WERI-Rb-1 (cell line): Measurements from ENCODE around the gene ZP3.

Experiments used
- DNase-seq: peaks from one replicate; pipeline ENCODE4 v3.0.0-alpha.2; 2020
- H3K27ac ChIP-seq: fragments of 250-450 bp; sonication (Bioruptor Pico); 2 replicates; pipeline ENCODE4 v1.5.1; 2020; ENCODE audit warnings: mild to moderate bottlenecking, moderate library complexity
- H3K27me3 ChIP-seq: fragments of 250-450 bp; sonication (Bioruptor Pico); 2 replicates; pipeline ENCODE4 v1.5.1; 2021; ENCODE audit warnings: mild to moderate bottlenecking, low read depth, moderate library complexity; ENCODE audit not compliant: insufficient read depth, severe bottlenecking
- H3K36me3 ChIP-seq: fragments of 250-450 bp; sonication (Bioruptor Pico); 2 replicates; pipeline ENCODE4 v1.5.1; 2020; ENCODE audit warnings: mild to moderate bottlenecking, moderate library complexity
- H3K4me3 ChIP-seq: 2 replicates; pipeline ENCODE4 v1.5.1; 2011; ENCODE audit warnings: low read depth, mild to moderate bottlenecking, control low read depth, low read length
- H3K9me3 ChIP-seq: fragments of 250-450 bp; sonication (Bioruptor Pico); 2 replicates; pipeline ENCODE4 v1.5.1; 2021; ENCODE audit warnings: mild to moderate bottlenecking, moderate library complexity; ENCODE audit not compliant: severe bottlenecking
- TF ChIP-seq, protein P1 (sequence below): IDR thresholded peaks from 2 replicates; pipeline ENCODE4 v1.5.1; 2011; ENCODE audit warnings: low read depth, mild to moderate bottlenecking, control low read depth, inconsistent platforms, low read length

Gene ZP3

DNA sequence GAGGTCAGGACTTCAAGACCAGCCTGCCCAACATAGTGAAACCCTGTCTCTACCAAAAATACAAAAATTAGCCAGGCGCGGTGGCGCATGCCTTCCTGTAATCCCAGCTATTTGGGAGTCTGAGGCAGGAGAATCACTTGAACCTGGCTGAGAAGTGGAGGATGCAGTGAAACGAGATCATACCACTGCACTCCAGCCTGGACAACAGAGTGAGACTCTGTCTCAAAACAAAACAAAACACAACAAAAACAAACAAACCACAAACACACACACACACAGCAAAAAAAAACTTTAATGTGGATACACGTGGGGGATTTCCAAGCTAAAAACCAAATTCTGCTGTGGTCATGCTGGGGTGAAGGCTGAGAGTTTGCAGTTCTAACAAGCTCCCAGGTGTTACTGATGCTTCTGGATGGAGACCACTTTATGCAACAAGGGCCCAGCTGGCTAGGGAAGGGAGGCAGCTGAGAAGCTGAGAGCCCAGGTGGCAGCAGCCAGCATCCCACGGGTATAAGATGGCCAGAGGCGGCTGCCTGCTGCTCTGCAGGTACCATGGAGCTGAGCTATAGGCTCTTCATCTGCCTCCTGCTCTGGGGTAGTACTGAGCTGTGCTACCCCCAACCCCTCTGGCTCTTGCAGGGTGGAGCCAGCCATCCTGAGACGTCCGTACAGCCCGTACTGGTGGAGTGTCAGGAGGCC, at the start of gene ZP3:
TSS of gene ZP3 (plus strand) at position 538 of the 699 bp plus-strand sequence. CDS start at position 553, 15 bp downstream.
- TF ChIP-seq, protein P1, sequence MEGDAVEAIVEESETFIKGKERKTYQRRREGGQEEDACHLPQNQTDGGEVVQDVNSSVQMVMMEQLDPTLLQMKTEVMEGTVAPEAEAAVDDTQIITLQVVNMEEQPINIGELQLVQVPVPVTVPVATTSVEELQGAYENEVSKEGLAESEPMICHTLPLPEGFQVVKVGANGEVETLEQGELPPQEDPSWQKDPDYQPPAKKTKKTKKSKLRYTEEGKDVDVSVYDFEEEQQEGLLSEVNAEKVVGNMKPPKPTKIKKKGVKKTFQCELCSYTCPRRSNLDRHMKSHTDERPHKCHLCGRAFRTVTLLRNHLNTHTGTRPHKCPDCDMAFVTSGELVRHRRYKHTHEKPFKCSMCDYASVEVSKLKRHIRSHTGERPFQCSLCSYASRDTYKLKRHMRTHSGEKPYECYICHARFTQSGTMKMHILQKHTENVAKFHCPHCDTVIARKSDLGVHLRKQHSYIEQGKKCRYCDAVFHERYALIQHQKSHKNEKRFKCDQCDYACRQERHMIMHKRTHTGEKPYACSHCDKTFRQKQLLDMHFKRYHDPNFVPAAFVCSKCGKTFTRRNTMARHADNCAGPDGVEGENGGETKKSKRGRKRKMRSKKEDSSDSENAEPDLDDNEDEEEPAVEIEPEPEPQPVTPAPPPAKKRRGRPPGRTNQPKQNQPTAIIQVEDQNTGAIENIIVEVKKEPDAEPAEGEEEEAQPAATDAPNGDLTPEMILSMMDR = no peak
- no peak for DNase-seq

GRCh38 chr7:76375251-76375650, 49.5 kb upstream of the ZP3 start:
- Histone ChIP-seq H3K36me3 (no peaks in the 10 kb centered on the region), H3K4me3 (no peak overlapping the region), H3K9me3 (no peaks in the 10 kb centered on the region), H3K27me3 (no peaks in the 10 kb centered on the region), H3K27ac (no peak overlapping the region)
- DNase-seq = no peak
- TF ChIP-seq, protein P1 = no peak

More for the DNA sequence above, at the start of gene ZP3:
- H3K36me3 ChIP-seq = no peaks in the 10 kb centered on the region
- no peak within 1 kb of the TSS; the same call in 1 of the 2 replicates for H3K4me3 ChIP-seq
- no peaks in the 10 kb centered on the region for H3K27me3 ChIP-seq
- H3K27ac ChIP-seq = no peak within 1 kb of the TSS
- H3K9me3 ChIP-seq = peaks cover 3% of the 10 kb centered on the region

DNA sequence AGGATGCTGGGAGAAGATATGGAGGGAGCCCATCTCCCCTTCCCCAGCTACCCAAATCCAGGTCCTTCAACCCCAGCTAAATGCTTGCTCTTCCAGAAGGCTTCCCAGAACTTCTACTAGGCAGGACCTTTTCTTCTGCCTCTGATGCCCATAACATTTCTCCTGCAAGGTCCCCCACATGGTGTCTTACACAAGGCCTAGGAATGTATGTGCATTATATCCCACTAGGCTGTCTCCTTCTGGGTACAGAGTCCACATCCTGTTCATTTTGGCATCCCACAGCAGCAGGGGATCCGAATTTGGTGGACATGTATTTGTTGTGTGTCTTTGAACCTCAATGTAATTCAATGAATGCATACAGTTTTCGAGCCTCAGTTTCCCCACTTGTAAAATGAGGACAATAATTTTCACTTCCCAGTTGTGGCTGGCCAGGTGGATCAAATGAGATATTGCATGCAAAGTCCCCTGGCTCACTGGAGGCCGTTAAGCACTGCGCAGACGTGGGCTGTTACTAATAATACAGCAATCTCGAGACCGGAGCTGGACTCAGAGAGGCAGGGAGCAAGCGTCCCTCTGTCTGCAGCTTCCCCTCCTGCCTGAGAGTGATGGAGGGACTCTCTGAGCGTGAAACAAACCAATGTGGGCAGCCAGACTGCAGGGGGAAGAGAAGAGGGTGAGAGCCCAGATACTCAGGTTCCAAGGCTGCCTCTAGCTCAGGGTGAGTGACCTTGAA, 47.4 kb upstream of the ZP3 start:
- Histone ChIP-seq H3K4me3 (no peak overlapping the region), H3K36me3 (no peaks in the 10 kb centered on the region), H3K27ac (no peak overlapping the region), H3K27me3 (no peaks in the 10 kb centered on the region), H3K9me3 (no peaks in the 10 kb centered on the region)
- TF ChIP-seq, protein P1 = no peak
- DNase-seq = no peak

- H3K36me3 ChIP-seq = no peaks in the 10 kb centered on the region
- peak overlapping the region; percentile 70; the same call in 1 of the 2 replicates for H3K27ac ChIP-seq
- no peak for DNase-seq
- no peaks in the 10 kb centered on the region for H3K27me3 ChIP-seq
- H3K9me3 ChIP-seq = no peaks in the 10 kb centered on the region
- no peak overlapping the region for H3K4me3 ChIP-seq
- TF ChIP-seq, protein P1 = no peak
Measured at GRCh38 chr7:76380623-76380966, 44.2 kb upstream of the ZP3 start.

GRCh38 chr7:76381814-76382213, 42.9 kb upstream of the ZP3 start:
- Histone ChIP-seq H3K9me3 (no peaks in the 10 kb centered on the region), H3K4me3 (no peak overlapping the region), H3K27ac (no peak overlapping the region), H3K27me3 (no peaks in the 10 kb centered on the region), H3K36me3 (no peaks in the 10 kb centered on the region)
- no peak for DNase-seq
- TF ChIP-seq, protein P1 = no peak
